Glomerular visceral epithelial cell (primary cell): ENCODE results near the gene ELMO2.

ENCODE experiments used
- DNase-seq: peaks from one replicate; pipeline ENCODE4 v3.0.0-alpha.2; 2016; ENCODE audit errors: extremely low spot score

The ELMO2 gene

DNA sequence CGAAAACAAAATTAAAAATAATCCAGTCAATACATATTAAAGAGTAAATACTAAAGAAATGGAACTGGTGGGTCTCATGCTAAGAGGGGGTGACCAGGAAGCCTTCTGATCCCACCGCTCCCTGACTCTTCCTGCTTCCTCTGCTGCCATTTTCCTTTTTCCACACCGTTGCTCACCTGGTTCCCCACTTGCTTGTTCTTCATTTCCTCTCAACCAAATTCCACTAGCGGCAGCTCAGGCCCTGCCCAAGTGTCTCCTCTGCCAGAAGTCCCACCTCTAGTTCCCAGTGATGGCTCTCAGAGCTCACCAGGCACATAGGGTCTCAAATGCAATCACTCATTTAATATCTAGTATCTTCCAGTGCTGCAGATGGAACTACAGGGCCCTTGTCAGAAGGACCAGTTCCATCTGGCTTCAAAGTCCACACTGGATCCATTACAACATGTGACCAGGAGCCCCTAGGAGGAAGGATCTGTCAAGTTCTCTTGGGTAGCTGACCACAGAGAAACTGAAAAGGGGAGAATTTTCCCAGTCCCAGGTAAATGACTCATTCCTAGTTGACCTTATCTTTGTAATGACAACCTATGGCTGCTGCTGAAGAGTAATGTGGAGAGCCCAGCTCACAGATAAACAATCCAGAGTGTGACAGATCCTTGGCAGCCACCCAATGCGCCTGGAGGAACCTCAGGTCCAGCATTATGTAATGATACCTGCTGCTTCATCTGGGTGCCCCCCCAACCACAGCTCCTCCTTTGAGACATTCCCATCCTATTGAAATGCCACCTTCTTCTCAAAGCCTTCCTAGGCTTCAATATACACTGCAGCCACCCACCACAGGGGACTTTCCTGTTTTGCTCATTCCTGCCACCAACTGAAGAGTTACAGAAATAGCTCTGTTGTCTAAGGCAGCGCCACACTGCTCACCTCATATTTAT is 38.2 kb downstream of the ELMO2 start:
- DNase-seq, result peak; percentile 38

DNA sequence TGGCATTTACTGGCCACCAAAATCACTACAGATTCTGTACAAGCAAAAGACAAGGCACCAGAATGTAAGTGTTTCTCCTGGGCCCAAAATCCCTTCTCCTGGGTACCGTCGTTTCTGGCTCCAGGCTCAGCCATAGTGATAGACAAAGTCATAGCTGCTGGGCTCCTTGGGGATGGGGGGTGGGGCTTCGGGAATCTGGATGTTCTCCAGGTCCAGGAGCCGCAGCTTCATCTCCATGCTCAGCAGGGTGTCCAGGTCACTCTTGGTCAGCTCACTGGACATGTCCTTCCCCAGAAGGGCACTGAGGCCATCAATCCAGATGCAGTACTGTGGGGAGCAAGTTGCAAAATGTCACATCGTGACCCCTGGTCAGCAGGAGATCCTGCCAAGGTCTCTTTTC is 39.2 kb downstream of the ELMO2 start:
- no peak for DNase-seq

DNA sequence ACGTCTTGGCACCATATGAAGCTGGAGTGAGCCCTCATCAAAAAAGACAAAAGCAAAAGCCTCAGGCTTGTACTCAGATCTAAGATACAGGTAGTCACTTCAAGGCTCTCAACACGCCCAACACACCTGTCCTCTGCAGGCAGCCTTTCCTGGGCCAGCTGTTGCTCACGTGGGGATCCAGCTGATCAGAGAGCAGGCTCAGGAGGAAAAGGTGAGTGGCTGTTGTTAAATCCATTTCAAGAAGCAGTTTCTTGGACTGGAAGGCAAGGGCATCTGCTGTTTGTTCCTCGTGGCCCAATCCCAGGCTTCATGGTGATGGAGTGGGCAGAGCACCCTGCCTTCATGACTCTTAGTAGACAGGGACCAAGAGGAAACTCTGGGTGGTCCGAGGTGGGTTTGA is 39.6 kb downstream of the ELMO2 start:
- no peak for DNase-seq

DNA sequence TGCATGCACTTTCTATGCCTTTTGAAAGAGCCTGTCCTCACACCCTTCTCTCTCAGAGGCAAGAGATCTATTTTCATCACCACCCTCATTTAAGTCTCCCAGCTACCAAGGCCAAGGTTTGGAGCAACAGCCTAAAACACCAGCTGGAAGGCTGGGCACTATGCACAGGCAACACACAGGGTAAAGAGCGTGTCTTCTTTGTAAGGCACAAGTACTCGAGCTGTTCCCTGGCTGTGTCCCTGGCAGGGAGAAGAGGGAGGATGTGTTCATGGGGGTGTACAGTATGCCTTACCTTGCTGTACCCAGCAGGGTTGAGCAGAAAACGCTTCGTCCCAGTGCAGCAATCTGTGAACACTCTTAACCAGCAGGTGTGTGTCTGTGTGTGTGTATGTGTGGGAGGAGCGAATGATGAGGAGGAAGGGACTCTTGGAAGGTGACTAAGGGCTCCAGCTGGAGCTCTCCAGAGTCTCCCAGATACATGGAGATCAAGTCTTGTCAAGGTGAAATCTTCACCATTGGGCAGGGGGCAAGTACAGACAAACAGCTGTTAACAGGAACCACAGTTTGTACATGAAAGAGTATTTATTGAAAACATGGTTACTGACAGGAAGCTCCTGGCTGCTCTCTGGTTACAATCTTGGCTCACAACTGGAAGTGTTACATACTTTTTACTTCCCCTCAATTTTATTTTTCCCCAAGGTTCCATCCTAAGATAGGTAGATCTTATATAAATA is 40.8 kb downstream of the ELMO2 start:
- no peak for DNase-seq

DNA sequence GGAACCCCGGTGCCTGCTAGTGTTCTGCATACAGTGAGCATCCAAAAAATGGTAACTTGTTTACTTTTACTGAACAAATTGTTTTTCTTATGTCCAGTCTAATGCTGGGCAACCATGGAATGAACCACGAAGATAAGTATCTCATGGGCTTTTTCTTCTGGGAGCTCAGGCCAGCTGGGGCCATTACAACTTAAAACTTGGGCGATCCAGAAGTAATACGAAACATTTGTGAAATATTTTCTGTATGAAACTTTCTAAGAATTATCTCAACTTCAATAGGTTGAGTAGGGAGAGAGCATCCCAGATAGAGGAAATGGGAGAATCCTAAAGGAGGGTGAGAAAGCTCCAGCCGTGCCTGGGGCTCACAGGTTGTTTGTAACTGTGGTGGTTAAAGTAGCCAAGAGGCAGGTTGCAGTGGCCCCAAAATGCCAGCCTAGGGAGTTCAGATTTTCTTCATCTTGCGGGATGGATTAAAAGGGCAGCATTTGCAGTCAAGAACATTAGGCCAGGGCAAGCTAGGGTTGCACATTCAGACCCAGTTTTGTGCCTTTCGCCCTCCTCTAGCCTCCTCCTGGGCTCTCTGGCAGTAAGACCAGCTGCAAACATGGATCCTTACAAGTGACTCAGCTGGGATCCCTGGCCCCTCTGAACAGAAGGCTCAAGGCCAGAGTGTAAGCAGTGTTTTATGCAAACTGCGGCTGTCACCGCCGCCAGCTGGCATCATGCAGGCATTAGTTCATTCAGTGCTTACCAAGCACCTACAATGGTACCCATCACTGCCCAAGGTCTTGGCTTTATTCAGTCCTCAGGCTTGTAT is 41.5 kb downstream of the ELMO2 start:
- DNase-seq, result no peak

DNA sequence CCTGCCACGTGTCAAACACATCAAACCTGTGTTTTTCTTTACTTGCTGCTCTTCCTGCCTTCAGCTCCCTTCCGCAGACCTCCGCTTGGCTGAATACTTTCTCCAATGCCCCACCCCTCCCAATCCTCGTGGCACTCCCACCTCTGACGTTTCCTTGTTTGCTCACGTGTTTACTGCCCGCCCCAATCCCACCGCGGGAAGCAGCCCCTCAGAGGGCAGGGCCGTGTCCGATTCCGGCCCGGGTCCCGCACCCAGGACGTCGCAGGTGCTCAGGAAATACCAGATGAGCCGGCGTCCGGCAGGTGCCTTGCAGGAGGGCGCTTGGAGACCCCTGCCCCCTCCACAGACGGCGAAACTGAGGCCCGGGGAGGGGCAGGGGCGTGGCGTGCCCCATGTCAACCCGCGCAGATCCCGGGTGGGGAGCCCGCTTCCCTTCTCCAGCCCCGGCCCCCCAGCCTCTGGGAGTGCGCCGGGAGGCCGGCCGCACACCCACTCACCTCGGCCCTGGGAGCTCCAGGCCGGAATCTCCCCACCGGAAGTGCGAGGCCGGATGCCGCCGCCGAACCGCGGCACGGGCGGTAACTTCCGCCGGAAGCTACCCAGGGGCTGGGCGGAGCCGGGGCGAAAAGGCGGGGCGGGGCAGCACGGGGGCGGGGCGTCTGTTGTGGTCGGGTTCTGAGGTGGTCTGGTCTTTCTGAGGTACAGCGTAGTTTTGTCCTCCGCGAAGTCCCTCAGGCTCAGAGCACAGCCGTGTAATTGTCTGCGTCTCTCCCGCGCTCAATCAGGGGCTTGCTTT is 42.3 kb downstream of the ELMO2 start:
- DNase-seq, result peak; percentile 89

DNA sequence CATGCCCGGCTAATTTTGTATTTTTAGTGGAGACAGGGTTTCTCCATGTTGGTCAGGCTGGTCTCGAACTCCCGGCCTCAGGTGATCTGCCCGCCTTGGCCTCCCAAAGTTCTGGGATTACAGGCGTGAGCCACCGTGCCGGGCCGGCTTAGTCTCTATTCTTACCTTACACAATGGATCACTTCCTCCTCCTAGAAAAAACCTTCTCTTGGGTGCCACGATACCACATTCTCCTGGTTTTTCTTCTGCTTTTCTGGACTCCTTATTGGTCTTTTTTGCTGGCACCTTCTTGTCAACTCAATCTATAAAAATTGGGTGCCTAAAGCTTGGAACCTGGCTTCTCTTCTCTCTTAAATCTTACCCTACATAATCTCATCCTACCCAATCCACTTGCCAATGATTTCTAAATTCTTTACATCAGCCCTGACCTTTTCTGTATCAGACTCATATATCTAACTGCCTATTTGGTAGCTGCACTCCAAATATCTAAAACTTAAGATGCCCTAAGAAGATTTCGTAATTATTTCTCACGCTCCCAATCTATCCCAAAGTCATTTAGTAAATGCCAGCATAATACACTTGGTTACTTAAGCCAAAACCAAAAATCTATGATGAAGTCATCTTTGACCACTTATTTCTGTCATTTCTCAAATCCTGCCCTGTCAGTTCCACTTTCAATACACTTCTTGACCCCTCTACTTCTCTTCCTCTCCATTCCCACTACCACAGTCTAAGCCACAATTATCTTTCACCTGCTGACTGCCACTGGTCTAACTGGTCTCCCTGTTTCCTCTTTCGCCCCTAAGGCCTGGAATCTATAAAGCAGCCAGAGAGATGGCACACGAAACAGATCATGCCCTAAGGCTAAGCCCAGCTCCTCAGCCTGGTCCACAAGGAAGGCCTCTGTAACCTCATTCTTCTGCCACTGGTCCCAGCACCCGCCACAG is 43.2 kb downstream of the ELMO2 start:
- no peak for DNase-seq

DNA sequence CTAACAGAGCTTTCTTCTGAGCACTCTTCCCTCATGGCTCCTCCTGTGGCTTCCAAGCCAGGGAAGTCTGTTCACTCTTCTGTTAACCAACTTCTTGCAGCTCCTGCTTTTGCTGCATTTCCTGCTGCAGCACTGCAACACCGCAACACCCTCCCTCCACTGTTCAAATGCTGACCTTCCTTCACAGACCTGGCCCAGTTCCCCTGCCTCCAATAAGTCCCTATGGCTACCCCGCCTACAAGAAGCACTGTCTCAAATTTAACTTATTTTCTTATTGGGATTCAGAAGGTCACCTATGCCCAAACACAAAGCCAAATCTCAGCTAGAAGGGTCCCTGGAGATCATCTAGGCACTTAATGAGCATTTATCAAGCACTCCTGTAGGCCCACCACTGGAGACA is 44.6 kb downstream of the ELMO2 start:
- no peak for DNase-seq

DNA sequence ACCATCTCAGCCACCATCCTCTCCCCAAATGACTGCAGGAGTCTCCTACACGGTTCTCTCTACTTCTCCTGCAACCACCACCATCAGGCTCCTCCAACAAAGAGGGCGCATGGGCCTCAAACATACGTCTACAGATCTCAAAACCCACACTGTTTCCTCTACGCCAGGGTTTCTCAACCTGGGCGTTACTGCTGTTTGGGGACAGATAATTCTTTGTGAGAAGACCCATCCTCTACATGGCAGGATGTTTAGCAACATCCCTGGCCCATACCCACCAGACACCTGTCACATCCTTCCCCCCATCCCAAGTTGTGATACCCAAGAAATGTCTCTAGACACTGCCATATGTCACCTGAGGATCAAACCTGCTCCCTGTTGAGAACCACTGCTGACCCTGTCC is 45.0 kb downstream of the ELMO2 start:
- no peak for DNase-seq

DNA sequence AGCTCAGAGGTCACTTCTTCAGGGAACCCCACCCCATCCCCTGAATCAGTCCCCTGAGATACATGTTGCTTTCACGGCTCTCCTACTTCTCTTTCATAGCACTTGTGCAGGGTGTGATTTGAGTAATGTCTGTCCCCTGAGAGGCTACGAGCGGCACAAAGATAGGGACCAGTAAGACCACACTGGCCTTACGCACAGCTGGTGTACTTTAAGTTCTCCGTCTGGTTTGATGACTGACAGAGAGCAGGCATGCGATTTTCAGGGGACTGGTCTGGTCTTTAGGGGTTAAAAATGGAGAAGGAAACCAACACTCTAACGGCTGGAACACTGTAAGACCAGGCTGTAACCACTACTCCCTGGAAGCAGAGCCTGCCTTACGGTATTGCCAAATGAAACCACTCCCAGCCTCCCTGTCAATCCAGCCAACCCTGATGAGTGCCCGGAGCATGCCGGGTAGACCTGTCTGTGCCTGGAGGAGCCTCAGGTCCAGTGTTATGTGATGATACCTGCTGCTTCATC is 47.1 kb downstream of the ELMO2 start:
- no peak for DNase-seq

DNA sequence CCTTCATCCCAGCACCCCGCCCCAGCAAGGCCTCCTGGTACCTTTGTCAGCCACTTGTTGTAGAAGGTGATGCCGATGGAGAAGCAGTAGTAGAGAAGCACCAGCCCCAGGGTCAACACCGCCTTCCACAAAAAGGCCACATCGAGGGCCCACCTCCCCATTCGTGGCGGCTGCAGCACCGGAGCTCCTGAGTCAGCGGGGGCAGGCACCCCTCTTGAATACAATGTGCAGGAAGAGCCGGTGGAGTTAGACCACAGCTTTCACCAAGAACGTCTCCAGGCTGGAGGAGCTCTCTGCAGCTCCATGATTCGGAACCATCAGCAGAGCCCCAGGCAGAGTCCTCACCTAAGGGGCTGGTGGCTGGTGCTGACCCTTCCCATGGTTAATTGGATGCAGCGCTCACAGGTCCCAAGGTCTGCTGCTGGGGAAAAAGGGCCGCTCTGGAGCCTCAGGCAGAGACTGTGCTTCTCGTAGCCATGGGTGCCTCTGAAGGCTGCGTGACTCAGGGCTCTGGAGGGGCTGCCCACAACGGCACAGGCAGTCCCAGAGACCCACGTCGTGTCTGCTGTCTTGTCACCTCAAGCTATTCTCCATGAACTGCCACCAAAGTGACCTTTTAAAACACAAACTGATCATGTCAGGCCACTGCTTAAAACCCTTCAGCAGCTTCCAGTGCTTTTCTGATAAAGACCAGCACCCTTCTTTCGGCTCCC is 47.9 kb downstream of the ELMO2 start:
- no peak for DNase-seq

DNA sequence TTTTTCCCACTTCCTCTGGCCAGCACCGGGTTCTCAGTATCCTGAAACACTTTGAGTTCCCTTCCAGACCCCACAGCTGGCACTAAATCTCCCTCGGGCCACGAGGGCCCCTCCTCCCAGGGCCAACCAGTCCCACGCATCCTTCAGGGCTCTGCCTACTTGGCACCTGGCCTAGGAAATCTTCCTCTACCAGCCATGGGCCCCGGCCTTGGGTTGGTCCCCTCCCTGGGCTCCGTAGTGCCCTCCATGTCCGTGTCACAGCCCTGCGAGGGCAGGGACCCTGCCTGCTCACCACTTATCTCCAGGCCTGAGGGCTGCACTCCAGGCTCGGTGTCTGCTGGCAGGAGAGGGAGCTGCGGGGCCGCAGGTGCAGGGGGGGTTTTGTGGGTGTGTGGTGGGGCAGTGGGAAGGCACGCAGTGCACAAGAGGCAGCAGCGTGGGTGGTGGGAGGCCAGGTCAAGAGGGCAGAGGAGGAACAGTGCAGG is 49.3 kb downstream of the ELMO2 start:
- DNase-seq, result no peak

DNA sequence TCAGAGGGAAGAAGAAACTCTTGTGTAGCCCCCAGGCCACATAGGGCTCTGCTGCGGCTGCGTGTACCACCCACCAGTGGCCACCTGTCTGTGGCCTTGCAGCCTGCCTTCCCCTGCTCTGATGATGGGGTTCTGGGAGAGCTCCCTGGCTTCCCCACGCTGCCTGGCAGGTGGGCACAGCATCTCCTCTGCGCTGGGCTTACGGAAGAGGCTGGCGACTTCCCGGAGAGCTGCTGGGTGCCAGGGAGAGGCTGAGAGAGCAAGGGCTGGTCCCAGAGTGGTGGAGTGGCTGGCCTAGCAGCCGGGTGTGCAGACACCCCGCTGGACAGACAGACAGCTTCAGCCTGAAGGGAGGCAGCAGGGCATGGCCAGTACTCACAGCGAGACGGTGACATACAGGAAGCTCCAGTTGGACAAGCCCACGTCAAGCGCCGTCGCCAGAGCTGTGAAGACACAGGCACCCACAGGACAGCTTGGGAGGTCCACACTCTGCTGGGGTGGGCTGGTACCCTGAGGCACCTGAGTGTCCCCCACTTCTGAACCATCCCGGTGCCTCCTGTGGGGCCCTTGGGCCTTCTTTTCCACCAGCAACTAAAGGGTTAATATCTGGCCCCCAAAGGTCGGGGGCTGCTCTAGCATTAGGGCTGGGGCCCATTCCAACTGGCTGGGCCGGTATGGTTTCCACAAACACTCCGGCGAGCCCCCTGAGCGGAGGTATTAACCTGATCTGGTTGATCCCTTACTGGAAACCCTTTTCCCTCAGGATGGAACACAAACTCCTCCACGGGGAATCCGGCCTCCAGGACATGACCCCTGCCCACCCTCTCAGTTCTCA is 50.0 kb downstream of the ELMO2 start:
- DNase-seq, result no peak

DNA sequence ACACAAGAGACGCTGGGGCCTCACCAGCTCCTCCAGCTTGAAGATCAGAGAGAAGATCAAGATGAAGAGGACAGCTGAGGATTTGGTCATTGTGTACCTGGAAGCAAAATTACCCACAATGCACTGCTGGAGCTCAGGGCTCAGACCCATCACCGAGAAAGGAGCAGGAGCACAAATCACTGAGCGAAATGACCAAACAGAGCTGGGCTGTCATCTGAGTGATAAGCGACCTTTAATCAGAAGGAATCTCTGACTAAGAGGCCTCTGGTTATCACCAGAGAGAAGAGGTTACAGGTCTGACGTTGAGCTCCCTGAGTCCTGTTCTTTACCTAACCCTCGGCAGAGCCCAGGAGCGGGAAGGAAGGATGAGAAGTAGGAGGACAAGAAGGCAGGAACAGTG is 50.6 kb downstream of the ELMO2 start:
- DNase-seq, result no peak

DNA sequence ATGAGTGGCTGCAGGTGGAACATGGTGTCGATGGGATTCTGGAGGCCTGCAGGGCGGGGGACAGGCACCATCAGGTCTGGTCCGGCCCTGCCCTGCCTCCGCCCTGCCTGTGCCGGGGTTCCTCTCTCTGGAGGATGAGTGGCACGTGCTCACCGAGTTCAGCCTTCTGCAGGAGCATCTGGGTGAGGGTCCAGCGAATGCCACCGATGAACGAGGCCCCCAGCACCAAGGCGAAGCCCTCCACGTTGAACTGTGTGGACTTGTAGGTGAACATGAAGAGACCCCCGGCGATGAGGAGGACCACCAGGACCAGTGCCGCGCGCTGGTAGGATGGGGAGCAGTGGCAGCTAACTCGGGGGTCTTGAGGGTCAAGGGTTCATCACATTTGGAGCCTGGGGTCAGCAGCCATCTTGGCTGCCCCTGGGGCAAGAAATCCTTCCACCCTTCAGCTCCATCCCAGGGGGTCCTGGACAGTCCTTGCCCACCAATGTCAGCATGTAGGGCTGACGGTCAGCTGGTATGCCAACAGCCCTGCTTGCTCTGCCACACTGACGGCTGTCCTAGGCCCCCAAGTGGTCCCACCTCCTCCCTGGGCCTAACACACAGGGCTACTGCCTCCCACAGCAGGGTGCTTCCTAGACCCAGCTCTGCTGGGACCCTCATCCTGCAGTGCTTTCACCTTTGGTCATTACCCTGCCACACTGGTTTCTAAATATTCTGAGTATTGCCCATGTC is 51.3 kb downstream of the ELMO2 start:
- no peak for DNase-seq

DNA sequence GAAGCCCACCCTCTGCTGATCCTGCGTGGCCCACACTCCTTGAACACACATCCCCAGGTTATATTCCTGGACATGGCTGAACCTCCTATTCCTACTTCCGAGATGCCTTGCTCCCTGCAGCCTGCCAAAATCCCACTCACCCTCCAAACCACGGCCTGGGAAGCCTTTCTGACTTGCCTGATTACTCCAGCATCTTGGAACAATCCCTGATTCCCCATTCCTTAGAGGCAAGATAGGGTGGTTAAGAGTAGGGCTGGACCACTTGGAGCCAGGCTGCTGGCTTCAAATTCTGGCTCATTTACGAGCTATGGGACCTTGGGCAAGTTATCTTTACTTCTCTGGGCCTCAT is 52.2 kb downstream of the ELMO2 start:
- no peak for DNase-seq

DNA sequence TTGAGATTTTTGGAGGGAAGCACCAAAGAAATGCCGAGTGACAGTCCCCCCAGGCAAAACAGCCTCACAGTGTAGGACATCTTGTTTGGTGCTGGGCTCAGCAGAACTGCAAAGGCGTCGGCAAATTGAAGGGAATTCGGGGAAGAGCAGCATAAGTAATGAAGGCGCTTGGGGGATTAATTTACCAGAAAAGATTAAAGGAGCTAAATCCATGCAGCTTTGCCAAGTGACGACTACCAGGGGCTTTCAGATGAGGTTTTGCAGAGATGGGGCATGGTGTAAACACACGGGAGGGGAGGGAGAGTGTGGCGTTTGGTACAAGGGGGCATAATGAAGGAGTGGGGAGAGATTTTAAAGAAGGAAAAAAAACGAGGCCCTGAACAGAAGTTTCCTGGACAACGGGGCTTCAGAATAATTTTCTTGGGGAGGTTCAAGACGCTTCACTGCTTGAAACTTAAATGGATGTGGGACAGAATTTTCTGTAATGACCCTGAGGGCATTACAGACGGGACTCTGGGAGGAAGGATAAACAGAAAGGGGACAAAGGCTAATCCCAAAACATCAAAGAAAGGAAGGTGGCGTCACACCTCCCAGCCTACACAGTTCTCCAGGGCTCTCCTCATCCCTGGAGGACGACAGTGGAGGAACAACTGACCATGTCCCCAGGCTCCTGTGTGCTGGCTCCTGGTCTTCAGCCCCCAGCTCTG is 52.8 kb downstream of the ELMO2 start:
- no peak for DNase-seq
